Nephron progenitor cell (in vitro differentiated cells): ENCODE results near the gene SSUH2.
"Not testable (repeated sequence)": the region's sequence is repeated elsewhere in the genome, so short reads cannot be mapped to it uniquely, and the experiment has no call there.

Experiments
- DNase-seq: peaks from one replicate; pipeline ENCODE4 v3.0.0; 2021
- H3K27ac Mint-ChIP-seq: 2 replicates; pipeline ENCODE4 v1.8.0; 2021; ENCODE audit warnings: mild to moderate bottlenecking, moderate library complexity, mixed read lengths
- H3K27me3 Mint-ChIP-seq: 2 replicates; pipeline ENCODE4 v1.8.0; 2021; ENCODE audit warnings: mild to moderate bottlenecking, low read depth, mixed read lengths; ENCODE audit not compliant: poor library complexity
- H3K36me3 Mint-ChIP-seq: 2 replicates; pipeline ENCODE4 v1.8.0; 2021; ENCODE audit warnings: low read depth, mixed read lengths
- H3K4me1 Mint-ChIP-seq: 2 replicates; pipeline ENCODE4 v1.8.0; 2021; ENCODE audit warnings: mixed read lengths
- H3K4me3 Mint-ChIP-seq: 2 replicates; pipeline ENCODE4 v1.8.0; 2021; ENCODE audit warnings: mild to moderate bottlenecking, moderate library complexity, mixed read lengths
- H3K9me3 Mint-ChIP-seq: 2 replicates; pipeline ENCODE4 v1.8.0; 2021; ENCODE audit warnings: mild to moderate bottlenecking, moderate library complexity, mixed read lengths
- CTCF ChIP-seq: fragments of 200-600 bp; sonication (generic); IDR thresholded peaks from 2 replicates; pipeline ENCODE4 v1.5.0; 2021; ENCODE audit warnings: antibody characterized with exemption

Gene SSUH2

GRCh38 chr3:8581806-8582445 is 62.7 kb downstream of the SSUH2 start:
- TF ChIP-seq CTCF = no peak
- no peaks in the 10 kb centered on the region for H3K27me3 Mint-ChIP-seq
- H3K9me3 Mint-ChIP-seq = no peaks in the 10 kb centered on the region
- no peak for DNase-seq
- peaks cover 5% of the 10 kb centered on the region for H3K4me1 Mint-ChIP-seq
- H3K36me3 Mint-ChIP-seq = no peaks in the 10 kb centered on the region
- H3K27ac Mint-ChIP-seq = no peak overlapping the region
- no peak overlapping the region for H3K4me3 Mint-ChIP-seq

DNA sequence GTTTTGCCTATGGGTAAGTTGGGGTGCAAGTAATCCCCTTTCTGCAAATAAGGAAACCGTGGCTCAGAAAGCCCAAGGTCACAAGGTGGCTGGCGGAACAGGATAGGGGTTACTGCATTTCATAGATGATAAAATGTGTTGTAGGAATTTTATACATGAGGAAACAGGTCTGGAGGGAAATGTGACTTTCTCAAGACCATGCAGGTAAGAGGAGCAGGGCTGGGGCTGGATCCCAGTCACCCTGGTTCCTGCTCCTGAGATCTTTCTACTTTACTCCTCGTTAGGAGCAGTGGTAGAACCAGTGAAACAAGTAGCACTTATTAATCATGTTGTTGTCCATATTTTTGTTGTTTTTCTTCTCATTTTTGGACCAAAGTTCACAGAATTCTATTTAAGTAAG is 63.2 kb downstream of the SSUH2 start:
- H3K36me3 Mint-ChIP-seq = no peaks in the 10 kb centered on the region
- TF ChIP-seq CTCF = no peak
- no peak overlapping the region for H3K4me3 Mint-ChIP-seq
- H3K27ac Mint-ChIP-seq = no peak overlapping the region
- H3K9me3 Mint-ChIP-seq = no peaks in the 10 kb centered on the region
- H3K27me3 Mint-ChIP-seq = no peaks in the 10 kb centered on the region
- no peak for DNase-seq
- peaks cover 5% of the 10 kb centered on the region for H3K4me1 Mint-ChIP-seq

GRCh38 chr3:8580434-8580833 is 64.2 kb downstream of the SSUH2 start:
- not testable (repeated sequence) for DNase-seq, H3K9me3 Mint-ChIP-seq, H3K4me3 Mint-ChIP-seq, H3K36me3 Mint-ChIP-seq, H3K27ac Mint-ChIP-seq, H3K27me3 Mint-ChIP-seq, H3K4me1 Mint-ChIP-seq

DNA sequence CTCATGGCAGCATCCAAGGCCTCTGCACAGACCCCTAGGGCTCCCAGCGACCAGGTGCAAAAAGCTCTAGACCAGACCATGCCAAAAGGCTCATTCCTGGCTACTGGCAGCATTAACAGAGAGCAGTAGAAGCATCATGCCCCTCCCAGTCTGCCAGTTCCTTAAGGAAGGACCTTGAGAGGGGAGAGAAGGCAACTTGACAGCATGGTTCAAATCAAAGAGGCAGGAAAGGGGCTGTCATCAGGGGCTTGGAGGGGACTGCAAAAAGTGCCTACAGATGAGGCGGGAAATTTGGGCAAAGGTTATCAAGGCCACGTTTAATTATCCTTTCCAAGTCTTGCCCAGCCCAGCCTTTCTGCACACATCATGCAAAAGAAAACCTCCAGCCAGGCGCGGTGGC is 64.7 kb downstream of the SSUH2 start:
- H3K36me3 Mint-ChIP-seq = no peaks in the 10 kb centered on the region
- H3K4me1 Mint-ChIP-seq = peaks cover 5% of the 10 kb centered on the region
- no peaks in the 10 kb centered on the region for H3K9me3 Mint-ChIP-seq
- DNase-seq = no peak
- no peak for TF ChIP-seq CTCF
- H3K27ac Mint-ChIP-seq = no peak overlapping the region
- no peaks in the 10 kb centered on the region for H3K27me3 Mint-ChIP-seq
- no peak overlapping the region for H3K4me3 Mint-ChIP-seq

- peaks cover 5% of the 10 kb centered on the region for H3K4me1 Mint-ChIP-seq
- no peak overlapping the region for H3K4me3 Mint-ChIP-seq
- no peaks in the 10 kb centered on the region for H3K9me3 Mint-ChIP-seq
- no peak for TF ChIP-seq CTCF
- H3K36me3 Mint-ChIP-seq = no peaks in the 10 kb centered on the region
- no peak overlapping the region for H3K27ac Mint-ChIP-seq
- H3K27me3 Mint-ChIP-seq = no peaks in the 10 kb centered on the region
- DNase-seq = no peak
Observed at GRCh38 chr3:8579096-8579495, 65.5 kb downstream of the SSUH2 start.

- Mint-ChIP-seq H3K27ac (no peak overlapping the region), H3K36me3 (no peaks in the 10 kb centered on the region), H3K4me1 (peaks cover 1% of the 10 kb centered on the region), H3K9me3 (no peaks in the 10 kb centered on the region), H3K27me3 (no peaks in the 10 kb centered on the region), H3K4me3 (no peak overlapping the region)
- no peak for TF ChIP-seq CTCF
- no peak for DNase-seq
Observed at GRCh38 chr3:8578282-8578681, 66.3 kb downstream of the SSUH2 start.
